ENCODE results near the gene LIMCH1.

DNA sequence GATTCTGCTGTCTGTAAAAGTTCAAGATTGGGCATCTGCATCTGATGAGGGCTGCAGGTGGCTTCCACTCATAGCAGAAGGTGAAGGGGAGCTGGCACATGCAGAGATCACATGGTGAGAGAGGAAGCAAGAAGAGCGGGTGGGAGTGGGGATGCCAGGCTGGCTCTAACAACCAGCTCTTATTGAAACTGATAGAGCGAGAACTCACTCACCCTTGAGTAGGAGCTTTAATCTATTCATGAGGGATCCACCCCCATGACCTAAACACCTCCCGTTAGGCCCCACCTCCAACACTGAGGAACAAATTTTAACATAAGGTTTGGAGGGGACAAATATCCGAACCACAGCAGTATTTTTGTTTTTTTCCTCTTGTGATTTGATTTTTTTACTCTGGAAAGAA, 164.8 kb downstream of the LIMCH1 start:
- TF ChIP-seq POLR2A (IDR thresholded peaks at IDR 0.05) (no peak), CTCF (IDR thresholded peaks at IDR 0.05) (no peak)

All from testis (tissue), 2 donors.